Type B pancreatic cell (in vitro differentiated cells): ENCODE data around the gene MTMR3. TPM values are rescaled to one million over a fixed set of nuclear protein-coding genes. Genes with fewer than 3 reads are reported as not detected.
"Not testable (repeated sequence)": the region's sequence is repeated elsewhere in the genome, so short reads cannot be mapped to it uniquely, and the experiment has no call there.

Experiments used
- DNase-seq: peaks from one replicate; pipeline ENCODE4 v3.0.0; 2021; ENCODE audit warnings: mixed read lengths; ENCODE audit not compliant: unreplicated experiment; ENCODE audit errors: extremely low spot score
- H3K27ac Mint-ChIP-seq: 2 replicates; pipeline ENCODE4 v1.8.0; 2021; ENCODE audit warnings: mild to moderate bottlenecking, mixed read lengths
- H3K27me3 Mint-ChIP-seq: 2 replicates; pipeline ENCODE4 v1.8.0; 2021; ENCODE audit warnings: mixed read lengths
- H3K36me3 Mint-ChIP-seq: 2 replicates; pipeline ENCODE4 v1.8.0; 2021; ENCODE audit warnings: mixed read lengths
- H3K4me1 Mint-ChIP-seq: one replicate; pipeline ENCODE4 v1.8.0; 2021; ENCODE audit warnings: mixed read lengths; ENCODE audit not compliant: unreplicated experiment
- H3K4me3 Mint-ChIP-seq: 2 replicates; pipeline ENCODE4 v1.8.0; 2021; ENCODE audit warnings: mild to moderate bottlenecking, mixed read lengths
- H3K9me3 Mint-ChIP-seq: 2 replicates; pipeline ENCODE4 v1.8.0; 2021; ENCODE audit warnings: mixed read lengths
- CTCF ChIP-seq: fragments of 200-600 bp; sonication (generic); conservative IDR thresholded peaks from 2 replicates; pipeline ENCODE4 v1.5.0; 2021; ENCODE audit warnings: antibody characterized with exemption, mild to moderate bottlenecking
- long read RNA-seq: library from polyadenylated mRNA; unstranded; transcript quantifications from one replicate; pipeline ENCODE4 v2.0.0, GENCODE V29; 2020
- total RNA-seq: library from RNA; stranded (reverse); gene quantifications from 2 replicates; pipeline ENCODE4 v1.2.1, GENCODE V29; 2021; ENCODE audit warnings: low replicate concordance

The MTMR3 gene
- 50.2 and 54.3 TPM in 2 replicates for total RNA-seq
- long read RNA-seq, partial matches to known transcripts = 11 of 19 reads
- long read RNA-seq, other reads (novel, unspliced or antisense) = 8 of 19 reads

GRCh38 chr22:29883045-29883774, at the start of gene MTMR3:
Gene MTMR3 (plus strand): TSS chr22:29883174. CDS start chr22:29971060, 87,886 bp downstream.
- H3K27me3 Mint-ChIP-seq = no peaks in the 10 kb centered on the region
- DNase-seq = peak; percentile 98
- H3K27ac Mint-ChIP-seq = peak within 1 kb of the TSS; percentile 85
- peaks cover 6% of the 10 kb centered on the region for H3K4me1 Mint-ChIP-seq
- peak within 1 kb of the TSS; percentile 63 for H3K4me3 Mint-ChIP-seq
- no peaks in the 10 kb centered on the region for H3K9me3 Mint-ChIP-seq
- TF ChIP-seq CTCF = peak; percentile 70
- H3K36me3 Mint-ChIP-seq = no peaks in the 10 kb centered on the region

GRCh38 chr22:29833392-29833965, 49.5 kb upstream of the MTMR3 start:
- no peak for DNase-seq
- Mint-ChIP-seq H3K27me3 (no peaks in the 10 kb centered on the region), H3K9me3 (no peaks in the 10 kb centered on the region), H3K4me3 (no peak overlapping the region), H3K27ac (no peak overlapping the region), H3K4me1 (peaks cover 14% of the 10 kb centered on the region), H3K36me3 (no peaks in the 10 kb centered on the region)
- TF ChIP-seq CTCF = no peak

GRCh38 chr22:29834046-29834445, 48.9 kb upstream of the MTMR3 start:
- Mint-ChIP-seq H3K9me3 (no peaks in the 10 kb centered on the region), H3K4me3 (no peak overlapping the region), H3K27me3 (no peaks in the 10 kb centered on the region), H3K27ac (no peak overlapping the region), H3K4me1 (peaks cover 17% of the 10 kb centered on the region), H3K36me3 (no peaks in the 10 kb centered on the region)
- no peak for TF ChIP-seq CTCF
- DNase-seq = no peak

GRCh38 chr22:29836791-29837370, 46.1 kb upstream of the MTMR3 start:
- not testable (repeated sequence) for H3K27me3 Mint-ChIP-seq, H3K36me3 Mint-ChIP-seq, H3K9me3 Mint-ChIP-seq, H3K27ac Mint-ChIP-seq, DNase-seq
- Mint-ChIP-seq H3K4me1 (peaks cover 17% of the 10 kb centered on the region), H3K4me3 (peak overlapping the region; percentile 90)

- H3K27ac Mint-ChIP-seq = peak within 1 kb of the TSS; percentile 88
- H3K27me3 Mint-ChIP-seq = no peaks in the 10 kb centered on the region
Observed at GRCh38 chr22:29837741-29838598, 45.0 kb upstream of the MTMR3 start, which contains the start of gene ASCC2. Gene ASCC2 (minus strand): TSS chr22:29838274. CDS start chr22:29832325, 5,949 bp downstream.

More at GRCh38 chr22:29837741-29838598, 45.0 kb upstream of the MTMR3 start, which contains the start of gene ASCC2:
- Mint-ChIP-seq H3K4me1 (peaks cover 17% of the 10 kb centered on the region), H3K36me3 (no peaks in the 10 kb centered on the region), H3K4me3 (peak within 1 kb of the TSS; percentile 90), H3K9me3 (no peaks in the 10 kb centered on the region)
- TF ChIP-seq CTCF = peak; percentile 7
- peak; percentile 98 for DNase-seq
